ENCODE measurements around the gene KLRB1. TPM values are rescaled to one million over a fixed set of nuclear protein-coding genes. Genes with fewer than 3 reads are reported as not detected.

Gene KLRB1
- 1 to 10 TPM in 2 of 4 donors, under 1 TPM in 1, not detected in 1; 0.65 to 2.2 (median 1.5) TPM for total RNA-seq

DNA sequence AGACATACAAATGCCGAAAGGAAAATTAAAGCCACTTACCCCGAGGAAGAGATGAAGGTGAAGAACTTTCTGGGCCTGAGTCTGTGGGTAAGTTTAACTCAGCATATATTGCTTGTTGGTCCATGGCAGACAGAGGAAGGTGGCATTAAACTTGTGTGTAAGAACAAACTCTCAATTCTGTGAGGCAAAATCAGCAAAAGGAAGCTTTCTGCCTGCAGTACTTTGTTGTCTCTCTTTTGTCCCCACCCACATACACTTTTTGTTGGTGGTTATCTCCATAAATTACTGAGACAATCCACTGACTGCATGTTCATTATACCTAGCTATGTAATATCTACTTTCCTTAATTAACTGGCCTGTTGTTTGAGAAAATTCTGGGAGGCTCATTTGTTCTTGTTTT lies at the start of gene KLRB1:
TSS of gene KLRB1 (minus strand) at position 201 of the 400 bp plus-strand sequence. CDS start at position 124, 77 bp downstream.
- no peak for TF ChIP-seq CTCF (IDR thresholded peaks at IDR 0.05; ENCODE audit: low read depth)

DNA sequence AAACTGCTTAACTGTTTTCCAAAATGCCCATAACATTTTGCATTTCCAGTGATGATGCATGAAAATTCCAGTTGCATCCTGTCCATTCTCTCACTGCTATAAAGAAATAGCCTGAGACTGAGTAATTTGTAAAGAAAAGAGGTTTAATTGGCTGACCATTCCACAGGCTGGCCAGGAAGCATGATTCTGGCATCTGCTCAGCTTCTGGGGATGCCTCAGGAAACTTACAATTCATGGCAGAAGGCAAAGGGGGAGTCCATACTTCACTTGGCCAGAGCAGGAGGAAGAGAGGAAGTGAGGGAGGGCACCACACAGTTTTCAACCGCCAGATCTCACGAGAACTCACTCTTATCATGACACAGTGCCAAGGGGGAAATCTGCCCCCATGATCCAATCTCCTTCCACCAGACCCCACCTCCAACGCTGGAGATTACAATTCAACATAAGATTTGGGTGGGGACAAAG lies 43.6 kb upstream of the KLRB1 start:
- no peak for TF ChIP-seq CTCF (IDR thresholded peaks at IDR 0.05; ENCODE audit: low read depth)

- TF ChIP-seq CTCF (IDR thresholded peaks at IDR 0.05; ENCODE audit: low read depth): no peak
Observed at GRCh38 chr12:9650151-9650576, 42.4 kb upstream of the KLRB1 start.

DNA sequence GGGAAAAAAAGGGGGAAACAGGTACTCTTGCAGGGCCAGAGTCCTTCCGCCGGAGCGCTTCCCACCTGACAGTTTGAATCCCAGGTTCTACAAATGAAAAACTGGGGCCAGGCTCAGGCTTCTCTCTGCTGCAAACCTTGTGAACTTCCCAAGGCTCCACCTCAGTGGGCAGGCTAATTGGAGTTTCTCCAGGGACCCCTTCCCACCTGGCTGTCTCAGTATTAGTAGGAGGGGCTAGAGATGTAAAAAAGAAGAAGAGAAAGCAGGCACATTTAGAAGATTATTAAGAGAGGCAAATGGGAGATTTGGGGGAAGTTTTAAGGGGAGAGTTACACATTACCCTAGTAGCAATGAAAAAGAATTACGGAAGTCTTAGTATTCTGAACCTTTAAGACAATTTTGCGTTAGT lies 41.8 kb upstream of the KLRB1 start:
- no peak for TF ChIP-seq CTCF (IDR thresholded peaks at IDR 0.05; ENCODE audit: low read depth)

GRCh38 chr12:9648701-9649531 lies 41.2 kb upstream of the KLRB1 start:
- TF ChIP-seq CTCF (IDR thresholded peaks at IDR 0.05; ENCODE audit: low read depth): no peak

DNA sequence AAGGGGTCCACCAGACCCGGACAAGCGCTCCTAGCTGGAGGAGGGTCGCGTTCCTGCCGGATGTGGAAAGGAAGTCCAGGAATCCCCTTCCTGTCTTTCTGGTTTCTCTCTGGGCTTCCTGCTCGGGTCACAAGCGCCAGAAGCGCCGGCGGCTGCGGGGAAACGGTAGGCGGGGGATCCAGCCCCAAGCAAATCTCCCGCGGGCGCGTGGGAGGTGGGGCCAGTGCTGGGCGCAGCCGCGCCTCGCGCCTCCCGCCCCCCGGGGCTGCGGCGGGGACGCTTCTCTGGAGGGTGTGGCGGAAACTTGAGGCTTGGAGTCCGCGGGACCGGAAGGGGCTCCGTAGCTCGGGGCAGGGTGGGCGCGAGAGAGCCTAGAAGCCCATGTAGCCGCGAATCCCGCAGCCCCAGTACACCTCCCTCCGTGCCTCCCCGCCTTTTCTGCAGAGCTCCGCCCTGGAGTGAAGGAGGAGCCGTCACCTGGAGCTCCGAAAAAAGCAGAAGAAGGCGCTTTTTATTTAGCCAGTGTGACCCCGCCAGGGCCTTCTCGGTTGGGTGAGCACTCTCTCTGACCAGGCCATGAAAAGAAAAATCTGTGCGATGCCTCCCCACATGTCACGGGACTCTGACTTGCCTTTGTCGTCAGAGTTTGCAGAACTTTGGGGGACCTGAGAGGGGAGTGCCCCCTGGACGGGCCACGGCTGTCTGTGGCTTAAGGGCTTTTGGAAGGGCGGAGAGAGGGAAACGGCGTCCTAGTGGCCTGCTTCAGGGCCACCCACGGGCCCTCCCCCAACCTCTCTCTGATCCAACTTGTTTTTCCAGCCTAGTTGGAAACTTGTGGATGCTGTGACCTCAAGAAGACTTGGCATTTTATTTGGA lies 40.3 kb upstream of the KLRB1 start:
- no peak for TF ChIP-seq CTCF (IDR thresholded peaks at IDR 0.05; ENCODE audit: low read depth)

Measured in subcutaneous adipose tissue (tissue), 4 donors.